AG04450 (cell line): Measurements from ENCODE around the gene ATF6B. TPM values are rescaled to one million over a fixed set of nuclear protein-coding genes. Genes with fewer than 3 reads are reported as not detected.
A peak's percentile ranks its signal among the peaks of the same experiment; 100 is the strongest.

ENCODE experiments used
- CTCF ChIA-PET: fragments of 300-600, 350-600 bp; formaldehyde crosslinking; extraction: SDS; loops from one replicate; lab custom pipeline; 2022; ENCODE audit warnings: antibody characterized with exemption, inconsistent platforms; lab: Charles Lee
- POLR2A ChIA-PET: fragments of 350-600 bp; formaldehyde crosslinking; extraction: SDS; loops from one replicate; lab custom pipeline; 2021; ENCODE audit warnings: antibody characterized with exemption, inconsistent platforms; lab: Yijun Ruan, JAX
- DNase-seq: peaks from one replicate; pipeline ENCODE4 v3.0.0-alpha.2; 2011; ENCODE audit warnings: low read depth, low spot score
- H3K27ac ChIP-seq: one replicate; pipeline ENCODE4 v1.5.1; 2012; ENCODE audit warnings: low read depth, low read length, control low read depth
- H3K27me3 ChIP-seq: one replicate; pipeline ENCODE4 v1.6.0; 2012; ENCODE audit warnings: low read length; ENCODE audit not compliant: control insufficient read depth, insufficient read depth
- H3K4me3 ChIP-seq: 2 replicates; pipeline ENCODE4 v1.5.1; 2011; ENCODE audit warnings: mild to moderate bottlenecking, low read depth, low read length, control low read depth
- H3K9me3 ChIP-seq: 2 replicates; pipeline ENCODE4 v1.5.1; 2012; ENCODE audit warnings: low read length; ENCODE audit not compliant: control insufficient read depth, insufficient read depth
- polyA plus RNA-seq: library from polyadenylated mRNA; depleted of rRNA; stranded (reverse); fragments of >200 nt; gene quantifications from 2 replicates; pipeline ENCODE4 v1.2.3, GENCODE V29; 2011
- TF ChIP-seq, protein P1 (sequence below): IDR thresholded peaks from 2 replicates; pipeline ENCODE4 v1.5.1; 2011; ENCODE audit warnings: low read depth, low read length, control low read depth, inconsistent platforms

The ATF6B gene
- polyA plus RNA-seq, 1 experiment, result 39.2 TPM

DNA sequence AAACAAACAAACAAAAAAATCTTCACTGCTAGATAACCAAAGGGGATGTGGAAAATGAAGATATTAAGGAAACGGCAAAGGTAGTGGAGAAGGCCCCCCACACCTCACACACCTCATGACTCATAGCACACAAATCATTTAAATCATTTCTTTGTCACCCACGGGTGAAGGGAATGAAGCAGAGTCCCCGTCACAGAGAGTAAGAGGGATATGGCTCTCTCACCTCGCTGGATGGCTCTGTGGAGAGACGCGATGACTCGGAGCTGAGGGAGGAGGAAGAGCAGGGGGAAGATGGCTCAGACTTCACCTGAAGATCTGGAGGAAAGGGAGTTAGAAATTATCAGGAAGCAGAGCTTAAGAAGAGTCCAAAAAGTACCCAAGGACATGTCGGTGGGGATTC is 1.2 kb downstream of the ATF6B start:
- ChIA-PET CTCF (interaction anchor here (1.2 to 4.6 kb wide), 4 partner anchors 9 to 79 kb away, joined by 3 to 44 read pairs (median 11); no protein-coding TSS in a partner anchor), POLR2A (interaction anchor here (0.6 to 2.7 kb wide), 2 partner anchors 8 to 10 kb away, joined by 3 to 8 read pairs; no protein-coding TSS in a partner anchor)
- H3K9me3 ChIP-seq, result peaks cover 3% of the 10 kb centered on the region; the same call in 1 of the 2 replicates
- no peak overlapping the region for H3K27ac ChIP-seq
- TF ChIP-seq, protein P1, sequence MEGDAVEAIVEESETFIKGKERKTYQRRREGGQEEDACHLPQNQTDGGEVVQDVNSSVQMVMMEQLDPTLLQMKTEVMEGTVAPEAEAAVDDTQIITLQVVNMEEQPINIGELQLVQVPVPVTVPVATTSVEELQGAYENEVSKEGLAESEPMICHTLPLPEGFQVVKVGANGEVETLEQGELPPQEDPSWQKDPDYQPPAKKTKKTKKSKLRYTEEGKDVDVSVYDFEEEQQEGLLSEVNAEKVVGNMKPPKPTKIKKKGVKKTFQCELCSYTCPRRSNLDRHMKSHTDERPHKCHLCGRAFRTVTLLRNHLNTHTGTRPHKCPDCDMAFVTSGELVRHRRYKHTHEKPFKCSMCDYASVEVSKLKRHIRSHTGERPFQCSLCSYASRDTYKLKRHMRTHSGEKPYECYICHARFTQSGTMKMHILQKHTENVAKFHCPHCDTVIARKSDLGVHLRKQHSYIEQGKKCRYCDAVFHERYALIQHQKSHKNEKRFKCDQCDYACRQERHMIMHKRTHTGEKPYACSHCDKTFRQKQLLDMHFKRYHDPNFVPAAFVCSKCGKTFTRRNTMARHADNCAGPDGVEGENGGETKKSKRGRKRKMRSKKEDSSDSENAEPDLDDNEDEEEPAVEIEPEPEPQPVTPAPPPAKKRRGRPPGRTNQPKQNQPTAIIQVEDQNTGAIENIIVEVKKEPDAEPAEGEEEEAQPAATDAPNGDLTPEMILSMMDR, result no peak
- H3K27me3 ChIP-seq, result no peaks in the 10 kb centered on the region
- DNase-seq, result no peak
- peak overlapping the region; percentile 98 for H3K4me3 ChIP-seq

DNA sequence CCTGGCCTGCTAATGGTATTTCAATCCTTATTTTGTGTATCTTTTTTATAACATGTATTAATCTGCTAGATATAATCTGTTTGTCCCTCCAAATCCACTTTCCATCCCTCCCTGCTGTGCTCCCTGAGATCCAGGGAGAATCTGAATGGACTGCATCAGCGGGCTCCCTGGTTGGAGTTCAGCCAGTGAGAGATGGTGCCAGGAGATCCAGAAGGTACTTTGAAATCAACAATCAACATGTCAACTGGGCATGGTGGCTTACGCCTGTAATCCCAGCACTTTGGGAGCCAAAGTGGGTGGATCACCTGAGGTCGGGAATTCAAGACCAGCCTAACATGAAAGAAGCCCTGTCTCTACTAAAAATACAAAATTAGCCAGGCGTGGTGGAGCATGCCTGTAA is 4.4 kb downstream of the ATF6B start:
- H3K4me3 ChIP-seq, result no peak overlapping the region
- CTCF ChIA-PET, result interaction anchor here (0.8 kb wide), 1 partner anchor 72 kb away, joined by 3 read pairs; no protein-coding TSS in a partner anchor
- no peak overlapping the region for H3K27ac ChIP-seq
- no peaks in the 10 kb centered on the region for H3K27me3 ChIP-seq
- DNase-seq, result no peak
- TF ChIP-seq, protein P1, result no peak
- POLR2A ChIA-PET, result no interaction called here
- H3K9me3 ChIP-seq, result no peaks in the 10 kb centered on the region

DNA sequence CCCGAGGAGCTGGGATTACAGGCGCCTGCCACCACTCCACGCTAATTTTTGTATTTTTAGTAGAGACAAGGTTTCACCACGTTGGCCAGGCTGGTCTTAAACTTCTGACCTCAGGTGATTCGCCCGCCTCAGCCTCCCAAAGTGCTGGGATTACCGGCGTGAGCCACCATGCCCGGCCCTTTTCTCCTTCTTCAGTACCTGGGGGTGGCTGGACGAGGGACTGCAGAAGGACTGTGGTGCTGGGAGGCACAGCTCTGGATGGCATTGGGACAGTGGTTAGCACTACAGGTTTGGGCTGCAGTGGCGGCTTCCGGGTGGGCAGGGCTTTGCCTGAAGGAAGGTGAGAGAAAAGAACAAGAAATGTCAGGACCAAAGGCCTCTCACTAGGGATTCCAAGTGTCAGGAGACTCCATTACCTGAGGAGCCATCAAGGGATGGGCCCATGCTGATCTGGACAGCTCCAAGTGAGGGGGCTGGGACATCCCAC is 7.4 kb downstream of the ATF6B start:
- no peak overlapping the region for H3K4me3 ChIP-seq
- H3K9me3 ChIP-seq, result no peaks in the 10 kb centered on the region; the same call in 1 of the 2 replicates
- ChIA-PET POLR2A (no interaction called here), CTCF (interaction anchor here (0.7 to 1.2 kb wide), 2 partner anchors 44 to 57 kb away, joined by 3 to 4 read pairs; no protein-coding TSS in a partner anchor)
- no peak overlapping the region for H3K27ac ChIP-seq
- no peak for DNase-seq
- TF ChIP-seq, protein P1, result no peak
- H3K27me3 ChIP-seq, result no peaks in the 10 kb centered on the region

DNA sequence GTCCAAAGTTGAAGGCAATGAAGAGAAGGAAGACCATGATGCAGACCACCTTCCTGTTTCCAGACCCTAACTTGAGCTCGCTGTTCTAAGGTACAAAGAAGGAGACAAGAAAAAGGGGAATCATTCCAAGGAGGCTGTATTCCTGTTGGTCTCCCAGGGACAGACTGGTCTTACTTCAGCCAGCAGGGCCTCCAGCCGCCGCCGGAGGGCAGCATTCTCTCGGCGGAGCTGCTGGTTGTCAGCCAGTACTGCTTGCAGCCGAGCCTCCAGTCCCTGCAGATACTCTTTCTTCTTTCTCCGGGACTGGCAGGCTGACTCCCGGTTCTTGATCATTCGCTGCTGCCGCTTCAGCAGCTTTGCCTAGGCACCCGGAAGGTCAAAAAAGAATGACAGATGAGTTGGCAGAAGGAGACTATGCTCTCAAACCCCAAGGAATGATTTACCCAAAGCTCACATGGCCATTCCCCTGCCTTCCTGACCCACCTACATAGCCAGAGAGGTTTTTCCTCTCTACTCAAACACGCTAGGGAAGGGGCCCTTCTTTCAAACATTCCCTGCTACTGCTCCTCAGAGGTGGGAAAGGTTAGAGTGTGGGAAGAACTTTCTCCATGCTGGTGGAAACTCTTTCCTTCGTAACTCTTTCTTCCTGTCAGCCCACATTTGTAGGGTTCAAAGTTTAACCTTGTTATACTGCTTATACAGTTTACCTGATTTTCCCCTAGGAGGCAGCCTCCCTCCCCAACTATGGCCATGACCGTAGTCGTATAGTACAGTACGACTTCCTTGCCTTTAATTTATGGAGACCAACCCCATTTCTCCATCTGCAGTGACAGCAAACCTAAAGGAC is 9.0 kb downstream of the ATF6B start:
- ChIA-PET POLR2A (interaction anchor here (0.6 to 1.7 kb wide), 4 partner anchors 9 to 853 kb away, joined by 3 to 8 read pairs (median 4); partner anchors contain the start of gene ATF6B), CTCF (interaction anchor here (0.6 to 3.2 kb wide), 33 partner anchors 9 to 167 kb away, joined by 3 to 44 read pairs (median 4); partner anchors contain the start of genes AGPAT1, ATF6B, DXO and FKBPL)
- Histone ChIP-seq H3K27me3 (no peaks in the 10 kb centered on the region), H3K9me3 (no peaks in the 10 kb centered on the region; the same call in 1 of the 2 replicates), H3K4me3 (no peak overlapping the region), H3K27ac (peak overlapping the region; percentile 33)
- TF ChIP-seq, protein P1, result peak; percentile 97
- DNase-seq, result peak; percentile 74
